ENCODE data around the gene FLNA.
"Not testable (repeated sequence)": the region's sequence is repeated elsewhere in the genome, so short reads cannot be mapped to it uniquely, and the experiment has no call there.

GRCh38 chrX:154388094-154388493, 13.7 kb upstream of the FLNA start:
- not testable (repeated sequence) for TF ChIP-seq CTCF (IDR thresholded peaks at IDR 0.05; ENCODE audit: low read length); EZH2 (IDR thresholded peaks at IDR 0.05; ENCODE audit: borderline replicate concordance, low read length)

All from OCI-LY1 (cell line).